HG03439 (cell line): ENCODE data around the gene CIB2.
A peak's percentile ranks its signal among the peaks of the same experiment; 100 is the strongest.
"Not testable (repeated sequence)": the region's sequence is repeated elsewhere in the genome, so short reads cannot be mapped to it uniquely, and the experiment has no call there.

Source experiments
- ATAC-seq: cut with Tn5 transposase; IDR thresholded peaks from one replicate; pipeline ENCODE4 v1.9.1; 2021; ENCODE audit warnings: mild to moderate bottlenecking, moderate library complexity; ENCODE audit not compliant: unreplicated experiment

Gene CIB2

DNA sequence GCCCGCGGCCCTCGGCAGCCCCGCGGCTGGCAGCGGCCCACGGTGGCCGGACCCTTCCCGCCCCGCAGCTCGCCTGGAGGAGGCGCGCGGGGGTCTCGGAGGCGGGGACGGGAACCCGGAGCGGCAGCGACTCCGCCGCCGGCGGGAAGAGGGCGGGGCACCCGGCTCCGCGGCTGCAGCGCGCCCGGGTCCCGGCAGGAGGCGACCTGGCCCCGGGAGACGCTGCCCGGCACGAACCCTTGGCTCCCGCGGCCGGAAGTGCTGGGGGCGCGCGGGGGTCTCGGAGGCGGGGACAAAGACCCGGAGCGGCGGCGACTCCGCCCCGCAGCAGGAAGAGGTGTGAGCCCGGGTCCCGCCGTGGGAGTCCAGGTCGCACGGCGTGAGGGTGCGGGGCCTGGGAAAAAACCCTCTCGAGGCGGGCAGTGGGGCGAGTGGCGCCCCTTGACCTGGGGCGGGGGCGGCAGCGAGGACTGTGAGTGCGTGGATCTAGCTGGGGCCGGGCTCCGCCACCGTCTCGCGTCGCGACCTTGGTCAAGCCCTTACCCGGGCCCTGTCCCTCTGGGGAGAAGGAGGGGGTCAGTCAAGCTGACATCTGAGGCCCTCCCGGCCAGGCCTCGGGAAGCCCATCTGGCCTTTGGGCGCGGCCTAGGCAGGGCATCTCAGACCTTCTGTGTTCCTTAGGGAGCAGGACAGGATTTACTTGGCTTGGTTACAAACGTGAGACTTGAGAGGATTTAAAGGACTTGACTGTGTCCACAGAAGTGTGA, at the start of gene CIB2:
TSS of gene CIB2 (minus strand) at position 151 of the 767 bp plus-strand sequence. CDS start 230 bp downstream, outside the sequence.
- peak; percentile 82 for ATAC-seq

DNA sequence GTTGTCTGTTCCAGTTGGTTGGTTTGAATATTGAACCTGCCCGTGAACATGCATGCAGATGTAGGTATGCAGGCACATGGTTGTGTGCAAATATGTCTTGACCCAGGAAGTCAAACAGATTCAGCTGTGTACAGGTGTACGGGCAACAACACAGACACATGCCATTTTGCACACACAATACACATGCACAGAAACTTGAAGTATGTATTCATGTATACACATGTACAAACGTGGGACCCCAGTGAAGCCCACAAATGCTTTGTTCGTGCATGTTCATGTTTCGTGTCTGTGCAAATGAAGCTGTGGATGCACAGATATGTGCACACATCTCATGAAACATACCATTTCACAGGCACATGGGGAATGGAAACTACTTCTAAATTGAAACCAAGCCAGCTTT, 48.7 kb upstream of the CIB2 start:
- ATAC-seq = no peak

DNA sequence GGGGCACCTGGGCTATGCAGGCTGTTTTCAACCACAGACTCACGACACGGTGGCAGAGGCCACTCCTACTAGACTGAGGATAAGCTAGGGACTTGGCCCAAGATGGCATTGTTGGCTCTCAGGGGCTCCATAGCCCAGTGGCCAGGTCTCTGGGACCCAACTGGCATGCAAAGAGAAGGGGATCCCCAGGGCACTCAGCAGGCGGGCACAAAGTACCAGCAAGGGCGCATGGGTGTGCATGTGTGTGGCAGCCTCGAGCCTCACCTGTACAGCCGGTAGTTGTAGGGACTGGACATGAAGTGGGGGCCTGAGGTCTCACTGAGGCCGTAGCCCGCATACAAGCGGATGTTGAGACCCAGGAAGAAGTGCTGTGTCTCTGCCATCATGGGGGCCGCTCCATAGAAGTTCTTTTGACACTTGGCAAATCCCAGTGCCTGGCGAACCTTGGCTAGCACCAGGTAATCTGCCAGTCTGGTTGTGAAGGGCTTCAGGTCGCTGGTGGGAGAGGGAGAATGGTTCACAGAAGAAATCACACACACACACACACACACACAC, 48.1 kb upstream of the CIB2 start:
- no peak for ATAC-seq

DNA sequence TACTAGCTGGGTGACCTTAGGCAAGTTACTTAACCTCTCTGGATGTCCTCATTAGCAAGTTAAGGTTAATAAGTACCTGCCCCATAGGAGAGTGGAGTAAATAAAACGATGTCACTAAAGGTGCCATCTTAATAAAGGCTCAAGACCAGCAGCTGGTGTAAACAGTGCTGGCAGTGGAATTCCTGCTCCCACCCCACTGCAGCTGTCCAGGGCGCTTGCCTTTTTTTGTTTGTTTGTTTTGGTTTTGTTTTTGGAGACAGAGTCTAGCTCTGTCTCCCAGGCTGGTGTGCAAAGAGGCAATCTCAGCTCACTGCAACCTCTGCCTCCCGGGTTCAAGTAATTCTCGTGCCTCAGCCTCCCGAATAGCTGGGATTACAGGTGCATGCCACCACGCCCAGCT, 46.8 kb upstream of the CIB2 start:
- no peak for ATAC-seq

DNA sequence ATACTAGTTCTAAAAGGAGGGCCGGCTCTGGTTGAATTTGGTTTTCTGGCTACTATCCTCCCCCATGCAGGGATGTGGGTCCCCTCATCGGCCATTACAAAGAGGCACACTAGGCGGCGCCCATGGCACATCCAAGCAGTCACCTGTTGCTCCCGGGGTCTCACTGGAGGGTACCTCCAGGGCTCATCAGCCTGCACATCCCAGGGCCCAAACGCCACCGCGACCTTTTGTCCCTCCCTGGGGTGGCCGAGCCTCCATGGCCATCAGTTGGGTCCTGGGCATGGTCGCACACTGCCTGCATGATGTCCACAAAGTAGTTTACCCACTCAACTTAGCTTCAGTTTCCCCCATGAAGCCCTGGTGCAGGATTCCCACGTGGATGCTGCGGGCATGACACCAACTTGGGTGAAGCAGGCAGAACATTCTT, 46.2 kb upstream of the CIB2 start:
- no peak for ATAC-seq

DNA sequence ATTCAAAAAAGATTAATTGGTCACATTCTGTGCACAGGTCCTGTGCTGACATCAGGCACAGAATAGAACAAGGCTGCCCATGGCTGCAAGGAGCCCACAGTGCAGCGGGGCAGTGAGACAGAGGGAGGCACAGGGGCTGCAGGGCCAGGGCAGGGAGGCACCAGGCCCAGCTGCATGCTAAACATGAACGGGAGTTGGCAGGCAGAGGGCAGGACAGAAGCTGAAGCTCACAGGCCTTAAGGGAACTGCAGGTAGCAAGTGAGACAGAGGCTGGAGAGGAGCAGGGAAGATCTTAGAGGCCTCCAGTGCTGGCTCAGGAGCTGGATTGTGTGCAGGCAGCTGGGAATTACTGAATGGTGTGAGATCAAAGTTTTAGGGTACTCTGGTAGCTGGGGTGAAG, 44.1 kb upstream of the CIB2 start:
- no peak for ATAC-seq

DNA sequence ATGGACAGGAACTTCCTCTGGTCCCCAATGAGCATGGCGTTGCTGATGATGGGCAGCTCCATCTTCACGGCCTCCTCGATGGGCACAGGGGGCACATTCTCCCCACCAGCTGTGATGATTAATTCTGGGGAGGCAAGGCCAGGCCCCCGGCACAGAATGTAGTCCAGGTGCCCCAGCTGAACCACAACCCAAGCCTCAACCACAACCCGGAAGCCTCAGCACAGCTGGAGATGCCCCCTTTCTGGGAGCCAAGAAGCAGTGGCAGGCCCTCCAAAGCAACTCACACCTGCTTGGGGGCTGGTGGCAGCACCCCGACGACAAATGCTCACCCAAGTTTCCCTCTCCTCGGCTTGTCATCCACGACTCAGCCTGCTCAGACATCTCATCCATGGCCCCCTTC, 43.2 kb upstream of the CIB2 start:
- ATAC-seq = no peak

DNA sequence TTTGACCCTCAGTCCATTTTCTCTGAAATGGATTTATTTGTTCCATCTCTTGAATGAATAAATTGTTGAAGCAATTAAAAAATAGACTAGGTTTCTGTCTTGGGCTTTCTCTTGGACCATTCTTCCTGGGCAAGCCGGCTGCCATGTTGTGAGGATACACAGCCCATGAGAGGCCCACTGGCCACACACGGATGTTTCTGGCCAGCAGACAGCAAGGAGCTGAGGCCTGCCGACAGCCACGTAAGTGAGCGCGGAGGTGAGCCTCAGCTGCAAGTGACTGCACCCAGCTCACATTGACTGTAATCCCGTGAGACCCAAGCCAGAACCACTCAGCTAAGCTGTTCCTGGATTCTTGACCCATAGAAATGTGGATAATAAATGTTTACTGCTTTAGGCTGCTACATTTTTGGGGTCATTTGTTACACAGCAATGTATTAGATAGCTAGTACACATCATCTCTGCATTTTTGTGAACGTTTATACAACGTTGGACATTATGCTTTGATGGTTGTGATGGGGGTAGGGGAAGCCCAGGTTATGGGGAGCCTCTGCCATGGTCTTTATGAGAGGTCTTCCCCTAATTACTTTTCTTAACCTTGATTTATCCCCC, 40.7 kb upstream of the CIB2 start:
- no peak for ATAC-seq

DNA sequence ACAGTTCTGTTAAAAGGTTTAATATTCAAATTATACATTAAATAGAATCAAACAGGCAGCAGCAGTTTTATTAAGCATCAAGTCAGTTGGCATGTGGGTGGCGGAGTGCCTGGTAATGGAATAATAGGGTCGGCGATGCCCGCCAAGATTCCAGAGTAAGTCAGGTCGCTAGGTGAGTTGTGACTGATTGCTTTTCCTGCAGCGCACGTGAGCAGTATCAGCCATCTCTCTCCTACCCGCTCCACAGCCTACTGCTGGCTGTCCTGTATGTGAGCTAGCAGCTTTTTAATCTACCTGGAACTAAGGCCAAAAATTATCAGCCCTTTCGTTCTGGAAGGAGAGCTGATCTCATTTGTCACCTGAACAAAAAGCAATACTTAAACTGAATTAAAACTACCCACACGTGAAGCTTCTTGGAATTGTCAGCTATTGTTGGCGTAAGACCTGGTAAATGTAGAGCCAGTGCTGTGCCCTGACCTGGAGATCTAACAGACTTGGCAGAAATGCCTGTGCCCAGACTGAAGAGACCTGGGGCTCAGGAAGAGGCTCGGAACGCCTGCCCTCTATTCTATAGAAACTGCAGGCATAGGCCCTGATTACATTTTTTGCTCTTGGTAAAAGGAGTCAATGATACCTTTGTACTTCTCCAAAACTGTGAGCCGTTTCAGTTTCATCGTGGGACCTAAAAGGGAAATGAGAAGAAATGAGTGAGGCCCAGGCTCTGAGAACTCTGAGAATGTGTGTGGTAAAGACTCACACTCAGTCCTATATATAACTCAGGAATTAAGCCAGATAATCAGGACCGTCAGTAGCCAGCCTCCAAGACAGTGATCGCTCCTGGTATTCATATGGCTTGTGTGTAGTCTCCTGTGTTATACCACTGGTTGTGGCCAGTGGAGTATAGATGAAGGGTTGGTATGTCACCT, 39.9 kb upstream of the CIB2 start:
- peak; percentile 48 for ATAC-seq

DNA sequence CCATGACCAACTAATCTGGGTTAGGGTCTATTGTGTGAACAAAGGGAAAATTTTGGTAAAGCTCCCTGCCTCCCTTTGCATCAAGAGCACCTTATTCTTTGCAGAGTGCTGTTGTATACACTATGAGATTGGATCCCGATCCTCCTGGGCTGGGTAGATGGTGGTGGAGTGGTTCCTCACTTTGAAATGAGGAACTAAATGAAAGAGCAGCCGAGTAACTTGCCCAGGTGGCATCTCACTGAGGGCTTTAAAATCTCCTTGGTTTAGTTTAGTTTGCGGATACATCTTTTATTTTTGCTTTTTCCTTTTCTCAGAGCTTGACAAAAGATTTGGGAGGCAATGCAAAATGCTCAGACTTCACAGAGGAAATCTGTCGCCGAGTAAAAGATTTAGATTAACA, 37.4 kb upstream of the CIB2 start:
- no peak for ATAC-seq

DNA sequence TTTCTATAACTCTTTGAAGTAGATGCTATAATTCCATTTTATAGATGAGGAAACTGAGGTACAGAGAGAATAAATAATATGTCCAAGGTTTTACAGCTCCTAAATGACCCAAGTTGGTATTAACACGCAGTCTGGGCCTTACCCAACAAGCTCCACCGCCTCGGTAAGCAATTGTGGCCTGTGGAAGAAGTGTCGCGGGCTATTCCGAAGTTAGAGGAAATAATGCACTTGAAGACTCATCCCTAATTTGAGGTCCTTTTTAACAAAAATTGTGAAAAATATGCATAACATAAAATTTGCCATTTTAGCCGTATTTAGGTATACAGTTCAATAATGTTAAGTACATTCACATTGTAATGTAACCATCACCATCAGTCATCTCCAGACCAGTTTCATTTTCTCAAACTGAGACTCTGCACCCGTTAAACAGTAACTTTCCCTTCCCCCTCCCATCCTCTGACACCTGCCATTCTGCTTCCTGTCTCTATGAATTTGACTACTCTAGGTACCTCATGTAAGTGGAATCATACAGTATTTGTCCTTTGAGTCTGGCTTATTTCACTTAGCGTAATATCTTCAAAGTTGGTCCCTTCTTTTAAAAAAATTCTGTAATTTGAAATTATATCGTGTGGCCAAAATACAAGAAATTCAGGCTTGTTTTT, 36.1 kb upstream of the CIB2 start:
- ATAC-seq = peak; percentile 71

DNA sequence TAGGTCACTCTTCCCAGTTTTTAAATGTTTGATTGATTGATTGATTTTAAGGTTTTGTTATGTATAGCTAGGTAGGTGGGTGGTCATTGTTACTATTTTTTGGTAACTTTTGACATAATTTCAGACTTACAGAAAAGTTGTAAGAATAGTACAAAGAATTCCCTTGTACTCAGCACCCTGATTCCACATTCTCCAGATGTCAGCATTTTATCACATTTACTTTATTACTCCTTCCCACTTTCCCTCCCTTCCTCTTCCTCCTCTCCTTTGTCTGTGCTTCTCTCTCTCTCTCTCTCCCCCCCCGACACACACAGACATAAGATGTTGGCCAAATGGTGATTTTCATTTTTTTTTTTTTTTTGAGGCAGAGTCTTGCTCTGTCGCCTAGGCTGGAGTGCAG, 32.8 kb upstream of the CIB2 start:
- ATAC-seq = no peak

DNA sequence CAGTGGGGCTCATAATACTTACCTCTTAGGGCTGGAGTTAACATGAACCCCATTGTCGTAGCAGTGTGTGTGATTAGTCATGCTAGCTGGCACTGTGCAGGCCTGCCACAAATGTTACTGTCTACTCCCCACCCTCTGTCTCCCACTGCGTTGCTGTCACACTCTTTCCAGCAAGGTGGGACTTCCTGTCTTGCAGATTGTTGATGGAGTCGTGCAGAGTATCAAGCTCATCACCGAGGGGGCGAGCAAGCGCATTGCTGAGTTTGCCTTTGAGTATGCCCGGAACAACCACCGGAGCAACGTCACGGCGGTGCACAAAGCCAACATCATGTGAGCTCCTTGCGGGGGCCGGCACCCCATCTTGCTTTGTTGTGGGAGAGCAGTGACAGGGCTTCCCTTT, 30.8 kb upstream of the CIB2 start:
- ATAC-seq = no peak

DNA sequence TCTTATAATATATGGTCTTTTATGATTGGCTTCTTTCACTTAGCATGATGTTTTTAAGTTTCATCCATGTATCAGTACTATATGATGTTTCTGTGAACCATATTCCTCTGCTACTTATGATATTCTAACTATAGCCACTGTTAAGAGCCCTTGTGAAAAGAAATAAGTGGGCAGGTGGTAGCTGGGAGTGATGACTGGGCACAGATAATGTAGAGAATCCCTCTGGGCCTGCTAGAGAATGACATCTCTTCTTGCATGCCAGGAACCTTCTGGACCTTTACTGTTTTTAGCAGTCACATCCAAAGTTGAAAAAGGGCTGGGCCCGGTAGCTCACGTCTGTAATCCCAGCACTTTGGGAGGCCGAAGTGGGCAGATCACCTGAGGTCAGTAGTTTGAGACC, 28.1 kb upstream of the CIB2 start:
- ATAC-seq = no peak

DNA sequence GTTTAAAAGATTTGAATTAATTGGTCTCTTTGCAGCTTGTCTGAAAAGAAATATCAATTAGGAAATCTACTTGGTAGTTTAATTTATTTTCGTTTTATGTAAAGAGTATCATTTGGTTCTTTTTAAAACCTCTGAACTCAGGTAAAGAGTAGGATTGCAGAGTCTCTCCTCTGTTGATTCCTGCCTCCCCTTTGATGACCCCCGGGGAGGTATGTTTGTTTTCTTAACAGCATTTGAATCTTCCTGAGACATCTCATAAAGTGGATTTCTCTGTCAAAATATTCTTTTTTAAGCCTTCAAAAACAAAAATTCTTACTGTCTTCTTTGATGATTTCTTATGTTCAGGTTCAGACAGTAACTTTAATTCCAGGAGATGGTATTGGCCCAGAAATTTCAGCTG, 26.0 kb upstream of the CIB2 start:
- ATAC-seq = no peak

DNA sequence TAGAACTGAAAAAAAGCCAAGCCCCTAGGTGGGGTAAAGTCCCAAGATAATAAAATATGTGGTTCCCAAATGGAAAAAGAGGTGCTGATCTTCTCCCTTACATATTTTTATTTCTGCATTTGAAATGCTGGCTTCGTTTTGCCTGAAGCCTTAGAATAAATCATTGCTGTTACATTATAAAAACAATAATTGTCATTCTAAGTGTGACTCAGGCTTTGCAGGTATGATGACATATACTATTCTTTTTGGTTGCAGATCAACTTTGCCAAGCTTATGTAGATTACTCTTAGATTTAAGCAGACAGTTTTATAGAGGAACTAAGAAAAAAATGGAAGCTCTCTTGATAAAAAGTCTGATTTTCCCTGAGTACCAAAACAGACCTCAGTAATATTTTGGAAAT, 25.4 kb upstream of the CIB2 start:
- no peak for ATAC-seq

DNA sequence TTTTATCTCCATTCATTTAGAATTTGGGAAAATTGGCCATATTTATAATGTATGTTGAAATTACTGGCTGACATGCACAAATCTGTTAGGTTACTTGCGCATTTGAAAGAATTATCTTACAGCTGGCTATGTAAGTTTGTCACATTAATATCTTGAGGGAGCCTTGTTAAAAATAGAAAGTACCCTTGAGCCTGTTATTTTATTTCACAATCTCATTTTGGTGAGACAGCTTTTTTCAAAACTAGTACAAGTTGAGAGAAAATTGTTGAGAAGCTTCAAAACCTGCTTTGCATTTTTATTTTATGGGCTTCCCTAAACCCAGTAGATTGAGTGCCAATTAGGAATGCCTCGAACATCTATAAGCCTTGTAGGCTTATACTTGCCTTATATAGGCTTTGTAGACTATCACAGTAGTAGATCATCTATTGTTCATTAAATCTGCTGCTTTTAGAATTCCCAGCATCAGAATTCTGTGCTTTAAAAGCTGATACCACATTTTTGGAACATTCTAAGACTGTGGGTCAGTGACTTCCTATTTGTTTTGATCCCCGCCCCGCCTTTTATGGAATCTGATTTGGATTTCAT, 24.2 kb upstream of the CIB2 start:
- ATAC-seq = no peak

DNA sequence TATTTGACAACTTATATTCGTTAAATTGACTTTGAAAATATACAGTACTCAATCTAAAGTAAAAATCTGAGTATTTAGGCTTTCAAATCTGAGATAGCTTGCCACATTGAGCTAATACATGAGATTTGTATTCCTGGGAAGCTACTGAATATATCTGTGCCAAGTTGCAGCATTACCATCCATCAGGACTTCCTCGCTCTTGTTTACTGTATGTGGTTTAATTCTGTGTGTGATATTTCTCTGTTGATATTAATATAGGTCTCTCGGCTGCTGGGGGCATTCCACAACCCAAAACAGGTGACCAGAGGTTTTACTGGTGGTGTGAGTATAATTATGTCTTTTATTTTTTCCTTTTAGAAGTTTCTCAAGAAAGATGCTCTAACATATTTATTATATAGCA, 23.7 kb upstream of the CIB2 start:
- no peak for ATAC-seq

DNA sequence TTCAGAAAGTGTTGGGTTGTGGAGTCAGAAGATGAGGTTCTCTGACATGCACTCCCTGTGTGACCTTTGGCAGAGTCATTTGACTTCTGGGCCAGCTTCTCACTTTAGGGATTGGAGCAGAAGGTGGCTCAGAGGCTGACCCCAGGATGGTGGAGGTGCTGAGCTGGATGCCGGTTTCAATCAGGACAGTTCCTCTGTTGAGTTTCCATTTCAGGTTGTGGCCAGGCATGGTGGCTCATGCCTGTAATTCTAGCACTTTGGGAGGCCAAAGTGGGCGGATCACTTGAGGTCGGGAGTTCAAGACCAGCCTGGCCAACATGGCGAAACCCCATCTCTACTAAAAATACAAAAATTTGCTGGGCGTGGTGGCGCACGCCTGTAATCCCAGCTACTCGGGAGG, 19.8 kb upstream of the CIB2 start:
- not testable (repeated sequence) for ATAC-seq
